ENCODE measurements around the gene RAVER1. TPM values are rescaled to one million over a fixed set of nuclear protein-coding genes. Genes with fewer than 3 reads are reported as not detected.

Gene RAVER1
- total and polyA plus RNA-seq, 9 of the 15 experiments (the other 6 are each of a cell fraction or from before 2014, with no cell fraction given) = 0.06 to 113 (median 7.0) TPM

GRCh38 chr19:10269333-10270179, 63.8 kb downstream of the RAVER1 start (continued):
- TF ChIP-seq, protein P1, sequence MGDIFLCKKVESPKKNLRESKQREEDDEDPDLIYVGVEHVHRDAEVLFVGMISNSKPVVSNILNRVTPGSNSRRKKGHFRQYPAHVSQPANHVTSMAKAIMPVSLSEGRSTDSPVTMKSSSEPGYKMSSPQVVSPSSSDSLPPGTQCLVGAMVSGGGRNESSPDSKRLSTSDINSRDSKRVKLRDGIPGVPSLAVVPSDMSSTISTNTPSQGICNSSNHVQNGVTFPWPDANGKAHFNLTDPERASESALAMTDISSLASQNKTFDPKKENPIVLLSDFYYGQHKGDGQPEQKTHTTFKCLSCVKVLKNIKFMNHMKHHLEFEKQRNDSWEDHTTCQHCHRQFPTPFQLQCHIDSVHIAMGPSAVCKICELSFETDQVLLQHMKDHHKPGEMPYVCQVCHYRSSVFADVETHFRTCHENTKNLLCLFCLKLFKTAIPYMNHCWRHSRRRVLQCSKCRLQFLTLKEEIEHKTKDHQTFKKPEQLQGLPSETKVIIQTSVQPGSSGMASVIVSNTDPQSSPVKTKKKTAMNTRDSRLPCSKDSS (IDR thresholded peaks at IDR 0.05; ENCODE audit: low read depth, partially characterized antibody) = no peak
- TF ChIP-seq PHTF2 (CRISPR knock-in tag; IDR thresholded peaks at IDR 0.05) (no peak), SP1 (CRISPR knock-in tag; IDR thresholded peaks at IDR 0.05) (0 out of 2 replicates have a peak, but pooled peaks have one; percentile 58), CXXC5 (CRISPR knock-in tag; IDR thresholded peaks at IDR 0.05) (peak; percentile 41; the same call in 1 of the 2 replicates), TARDBP (IDR thresholded peaks at IDR 0.05) (no peak), ZNF41 (CRISPR knock-in tag; conservative IDR thresholded peaks at IDR 0.05) (no peak), VEZF1 (CRISPR knock-in tag; IDR thresholded peaks at IDR 0.05) (no peak; the same call in 1 of the 2 replicates), ZBTB8A (IDR thresholded peaks at IDR 0.05; ENCODE audit: partially characterized antibody) (no peak), GMEB1 (CRISPR knock-in tag; IDR thresholded peaks at IDR 0.05) (no peak), SMC3 (conservative IDR thresholded peaks at IDR 0.05; ENCODE audit: insufficient read depth, low read depth, low read length) (peak; percentile 97), C11orf30 (IDR thresholded peaks at IDR 0.05; ENCODE audit: low read depth) (no peak), NFE2L1 (tag; IDR thresholded peaks at IDR 0.05; ENCODE audit: borderline replicate concordance, low read depth) (no peak), KDM5B (IDR thresholded peaks at IDR 0.05; ENCODE audit: insufficient replicate concordance, low read depth, low read length) (no peak), BMI1 (IDR thresholded peaks at IDR 0.05; ENCODE audit: low read length) (no peak), ADNP (tag; IDR thresholded peaks at IDR 0.05) (peak; percentile 77; the same call in 1 of the 2 replicates), SRSF3 (IDR thresholded peaks at IDR 0.05; ENCODE audit: insufficient read depth, low read length) (no peak), JUN (IDR thresholded peaks at IDR 0.05; ENCODE audit: borderline replicate concordance, low read depth, low read length) (no peak), JUN (CRISPR knock-in tag; IDR thresholded peaks at IDR 0.05; ENCODE audit: borderline replicate concordance) (no peak), ZNF778 (CRISPR knock-in tag; IDR thresholded peaks at IDR 0.05) (no peak)
- TF ChIP-seq, protein P2, sequence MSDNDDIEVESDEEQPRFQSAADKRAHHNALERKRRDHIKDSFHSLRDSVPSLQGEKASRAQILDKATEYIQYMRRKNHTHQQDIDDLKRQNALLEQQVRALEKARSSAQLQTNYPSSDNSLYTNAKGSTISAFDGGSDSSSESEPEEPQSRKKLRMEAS (CRISPR knock-in tag; IDR thresholded peaks at IDR 0.05) = peak; percentile 65

All from K562 (cell line).